SK-N-DZ (cell line): ENCODE measurements around the gene KDM2A.

Source experiments
- DNase-seq: peaks from one replicate; pipeline ENCODE4 v3.0.0-alpha.2; 2015; ENCODE audit warnings: low spot score

KDM2A gene

DNA sequence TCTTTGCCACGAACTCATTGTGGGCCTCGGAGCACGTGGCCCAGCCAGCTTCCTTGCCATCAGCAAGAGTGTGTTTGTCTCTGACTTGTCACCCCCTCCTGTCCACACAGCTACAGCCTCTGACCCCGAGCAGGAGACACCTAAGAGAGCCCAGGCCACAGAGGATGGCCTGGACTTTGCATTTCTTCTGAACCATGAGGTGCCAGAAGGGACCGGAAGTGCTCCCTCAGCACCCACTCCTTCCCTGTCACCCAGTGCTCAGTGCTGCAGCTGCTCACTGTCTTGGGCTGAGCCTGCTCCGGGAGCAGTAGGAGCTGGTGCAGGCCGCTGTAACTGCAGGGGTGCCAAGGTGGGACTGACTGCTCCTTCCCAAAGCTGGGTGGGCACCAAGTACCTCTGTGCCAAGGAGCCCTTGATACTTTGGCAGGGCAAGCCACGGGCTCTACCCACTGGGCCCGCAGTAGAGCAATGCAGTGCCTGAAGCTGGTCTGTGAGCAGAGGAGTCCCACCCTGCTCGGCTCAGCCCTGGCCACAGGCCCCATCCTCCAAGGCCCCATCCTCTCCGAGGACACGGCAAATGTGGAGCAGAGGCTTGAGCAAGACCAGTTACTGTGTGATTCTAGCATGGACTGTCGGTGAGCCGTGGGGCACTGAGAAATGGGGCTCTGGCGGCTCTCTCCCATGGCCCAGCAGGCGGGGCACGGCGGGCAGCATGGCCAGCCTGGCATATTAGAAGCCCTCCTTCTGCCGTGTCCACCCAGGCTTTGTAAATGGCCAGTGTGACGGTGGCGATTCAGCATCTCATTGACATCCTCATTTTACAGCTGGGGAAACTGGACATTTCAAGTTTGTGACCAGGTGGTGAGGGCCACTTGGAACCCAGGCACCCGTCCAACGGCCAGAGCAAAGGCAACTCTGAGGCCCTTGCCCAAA is 153.5 kb downstream of the KDM2A start:
- DNase-seq, result no peak

DNA sequence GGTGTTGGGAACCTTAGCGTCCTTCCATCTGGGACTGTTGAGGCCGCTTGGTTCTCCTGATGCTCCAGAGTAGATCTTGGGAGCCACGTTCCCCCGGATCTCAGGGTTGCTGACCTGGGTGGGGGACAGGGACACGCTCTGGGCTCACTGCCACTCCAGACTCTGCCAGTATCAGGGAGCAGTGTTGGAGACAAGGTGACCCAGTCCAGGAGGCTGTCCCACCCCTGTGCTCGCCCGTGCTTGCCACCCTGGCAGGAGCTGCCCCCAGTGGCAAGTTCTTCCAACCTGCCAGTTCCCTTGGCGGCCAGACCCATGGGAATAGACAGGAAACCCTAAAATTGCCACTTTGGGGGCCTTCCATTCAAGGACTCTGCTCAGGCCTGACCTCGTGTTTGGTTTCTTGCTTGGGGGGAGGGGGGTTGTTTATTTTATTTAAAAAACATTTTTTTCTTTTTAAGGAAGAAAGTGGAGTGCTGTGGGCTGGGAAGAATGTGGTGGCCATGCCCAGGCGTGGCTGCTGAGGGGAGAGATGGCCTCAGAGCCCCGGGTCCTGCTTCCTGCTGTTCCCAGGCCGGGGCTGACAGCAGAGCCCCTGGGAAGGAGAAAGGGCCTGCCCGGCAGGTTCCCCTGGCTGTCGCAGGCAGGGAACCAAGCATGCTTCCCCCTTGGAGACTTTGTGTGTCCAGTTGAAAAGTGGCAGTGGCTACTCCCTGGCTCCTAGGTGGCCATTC is 154.4 kb downstream of the KDM2A start:
- no peak for DNase-seq

- DNase-seq, result no peak
Observed at GRCh38 chr11:67274768-67275605, 155.9 kb downstream of the KDM2A start.

DNA sequence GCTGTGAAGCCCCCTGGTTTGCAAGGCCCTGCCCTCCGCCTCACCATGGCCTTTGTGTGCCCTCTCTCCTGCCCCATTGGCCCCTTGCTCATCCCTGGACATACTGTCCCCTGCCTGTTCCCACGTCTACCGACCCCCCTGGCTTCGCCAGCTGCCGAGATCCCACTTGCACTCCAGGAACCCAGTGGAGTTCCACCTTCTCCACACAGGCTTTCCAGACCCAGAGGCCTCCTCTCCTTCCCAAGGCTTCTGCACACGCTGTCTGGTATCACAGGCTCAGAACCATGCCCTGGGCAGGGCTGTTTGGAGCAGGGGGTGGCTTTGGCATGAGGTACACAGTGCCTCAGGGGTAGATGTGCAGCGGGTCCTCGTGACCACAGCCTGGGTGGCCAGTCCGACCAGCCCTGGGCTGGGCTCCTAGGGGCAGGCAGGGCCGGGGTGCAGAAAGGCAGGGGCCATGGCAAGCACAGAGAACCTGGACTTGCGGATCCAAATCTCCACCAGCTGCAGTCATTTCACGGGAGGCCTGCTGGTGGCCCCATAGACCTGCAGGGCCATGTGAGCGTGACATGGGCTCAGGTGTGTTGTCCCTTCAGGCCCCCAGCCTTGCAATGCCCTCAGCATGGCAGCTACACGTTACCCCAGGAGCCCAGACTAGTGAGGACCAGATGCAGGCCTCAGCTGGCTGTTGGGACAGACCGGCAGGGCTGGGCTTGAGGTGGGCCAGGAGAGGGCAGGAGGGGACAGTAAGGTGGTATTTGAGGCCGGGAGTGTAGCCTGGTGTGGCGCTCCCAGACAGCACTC is 156.7 kb downstream of the KDM2A start:
- DNase-seq, result no peak

- no peak for DNase-seq
Observed at GRCh38 chr11:67276781-67277230, 157.7 kb downstream of the KDM2A start.

GRCh38 chr11:67277231-67277961 is 158.3 kb downstream of the KDM2A start:
- no peak for DNase-seq

- no peak for DNase-seq
Observed at GRCh38 chr11:67278135-67278938, 159.3 kb downstream of the KDM2A start.

DNA sequence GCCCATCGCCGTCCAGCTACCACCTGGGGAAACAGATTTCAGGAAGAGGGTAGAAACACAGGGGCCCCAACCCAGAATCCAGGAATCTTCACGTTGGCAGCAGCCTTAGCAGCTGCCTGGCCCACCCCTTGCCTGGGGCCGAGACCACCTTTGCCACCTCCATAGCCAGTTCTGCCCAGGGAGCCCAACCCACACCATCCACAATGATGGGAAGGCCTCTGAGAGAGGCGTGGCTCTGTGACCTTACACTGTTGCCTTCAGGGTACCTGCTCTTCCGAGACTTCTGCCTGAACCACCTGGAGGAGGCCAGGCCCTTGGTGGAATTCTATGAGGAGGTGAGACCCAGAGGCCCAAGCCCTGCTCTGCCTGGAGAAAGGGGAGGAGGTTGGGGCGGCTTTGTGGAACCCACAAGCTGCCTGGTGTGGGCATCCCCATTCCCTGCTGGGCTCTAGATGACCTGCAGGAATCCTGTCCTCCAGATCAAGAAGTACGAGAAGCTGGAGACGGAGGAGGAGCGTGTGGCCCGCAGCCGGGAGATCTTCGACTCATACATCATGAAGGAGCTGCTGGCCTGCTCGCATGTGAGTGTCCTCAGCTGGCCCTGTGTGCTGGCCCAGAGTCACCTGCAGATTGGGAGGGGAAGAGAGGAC is 160.0 kb downstream of the KDM2A start:
- no peak for DNase-seq

GRCh38 chr11:67279589-67280340 is 160.7 kb downstream of the KDM2A start:
- DNase-seq, result no peak

DNA sequence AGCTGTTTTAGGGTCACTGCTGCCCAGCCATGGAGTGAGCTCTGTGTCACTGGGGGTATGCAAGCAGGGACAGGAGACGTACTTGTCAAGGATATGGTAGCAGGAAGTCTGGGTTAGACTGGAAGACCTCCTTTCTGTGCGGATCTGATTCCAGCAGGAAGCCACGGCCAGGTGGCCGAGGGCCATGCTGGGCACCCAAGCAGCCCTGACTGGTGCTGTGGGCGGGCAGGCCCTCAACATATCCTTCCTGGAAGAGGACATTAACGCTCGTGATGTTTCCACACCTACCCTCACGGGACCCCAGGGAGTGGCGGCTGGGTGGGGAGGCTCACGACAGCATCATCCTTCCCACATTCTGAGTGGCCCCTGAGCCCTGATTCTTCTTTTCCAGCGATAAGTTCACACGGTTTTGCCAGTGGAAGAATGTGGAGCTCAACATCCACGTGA is 161.3 kb downstream of the KDM2A start:
- DNase-seq, result no peak

DNA sequence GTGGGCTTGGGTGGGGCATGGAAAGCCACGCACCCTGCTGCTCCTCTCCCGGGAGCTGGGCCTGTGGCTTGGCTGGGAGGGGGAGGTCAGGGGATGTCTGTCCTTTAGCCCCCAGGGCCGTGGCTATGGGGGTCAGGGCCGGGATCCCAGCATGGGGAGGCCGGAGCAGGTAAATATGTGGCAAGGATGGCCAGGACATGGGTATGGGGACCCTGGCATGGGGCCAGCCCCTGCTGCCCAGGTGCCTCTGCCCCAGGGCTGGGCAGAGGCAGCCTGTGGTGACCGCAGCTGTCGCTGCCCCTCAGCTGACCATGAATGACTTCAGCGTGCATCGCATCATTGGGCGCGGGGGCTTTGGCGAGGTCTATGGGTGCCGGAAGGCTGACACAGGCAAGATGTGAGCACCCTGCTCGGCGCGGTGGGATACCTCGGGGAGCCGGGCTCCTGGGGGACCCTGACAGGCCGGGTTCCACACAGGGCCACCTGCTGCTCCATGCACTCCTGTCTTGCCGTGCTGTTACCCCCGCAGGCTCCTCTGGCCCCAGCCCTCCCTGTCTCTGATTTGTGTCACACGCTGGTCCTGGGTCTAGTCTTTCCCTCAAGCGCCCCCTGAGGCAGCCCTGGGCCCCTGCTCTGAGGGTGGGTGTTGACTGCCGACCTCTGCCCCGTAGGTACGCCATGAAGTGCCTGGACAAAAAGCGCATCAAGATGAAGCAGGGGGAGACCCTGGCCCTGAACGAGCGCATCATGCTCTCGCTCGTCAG is 161.9 kb downstream of the KDM2A start:
- no peak for DNase-seq

- no peak for DNase-seq
Observed at GRCh38 chr11:67281552-67282150, 162.6 kb downstream of the KDM2A start.

- DNase-seq, result no peak
Observed at GRCh38 chr11:67282155-67282875, 163.3 kb downstream of the KDM2A start.

DNA sequence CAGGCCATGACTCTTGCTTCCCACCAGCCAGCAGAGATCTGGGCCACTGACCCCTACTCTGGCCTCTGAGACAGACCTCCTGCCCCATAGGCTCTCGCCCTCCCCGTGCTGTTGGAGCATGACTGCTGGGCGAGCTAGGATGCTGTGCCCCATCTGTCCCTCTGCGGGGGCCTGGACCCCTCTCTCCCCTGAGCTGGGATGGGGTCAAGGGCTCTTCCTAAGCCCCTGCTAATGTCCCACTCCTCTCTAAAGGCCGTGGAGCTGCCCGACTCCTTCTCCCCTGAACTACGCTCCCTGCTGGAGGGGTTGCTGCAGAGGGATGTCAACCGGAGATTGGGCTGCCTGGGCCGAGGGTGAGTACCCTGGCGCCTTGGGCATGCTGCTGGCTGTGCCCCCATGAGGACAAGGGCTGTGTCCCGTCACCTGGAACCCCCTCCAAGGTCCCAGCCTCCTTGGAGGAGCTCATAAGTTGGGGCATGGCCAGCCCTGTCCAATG is 163.9 kb downstream of the KDM2A start:
- DNase-seq, result no peak

DNA sequence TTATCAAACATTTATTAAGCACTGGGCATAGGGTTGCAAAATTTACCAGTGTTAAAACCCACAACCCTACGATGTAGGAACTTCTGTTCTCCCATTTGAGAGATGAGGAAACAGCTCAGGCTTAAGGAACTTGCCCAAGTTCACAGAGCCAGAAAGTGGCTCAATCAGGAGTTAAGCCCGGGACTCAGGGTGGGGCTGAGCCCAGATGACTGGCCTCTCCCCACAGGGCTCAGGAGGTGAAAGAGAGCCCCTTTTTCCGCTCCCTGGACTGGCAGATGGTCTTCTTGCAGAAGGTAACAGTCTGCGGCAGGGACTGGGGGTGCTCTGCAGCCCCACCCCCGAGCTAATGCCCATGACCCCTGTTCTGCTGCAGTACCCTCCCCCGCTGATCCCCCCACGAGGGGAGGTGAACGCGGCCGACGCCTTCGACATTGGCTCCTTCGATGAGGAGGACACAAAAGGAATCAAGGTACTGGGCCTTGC is 164.5 kb downstream of the KDM2A start:
- DNase-seq, result no peak
